T47D (cell line): ENCODE results near the gene GRIK1.

Source experiments
- DNase-seq, 2 experiments: peaks; one replicate each; pipeline versions ENCODE4 v3.0.0 to v3.0.0-alpha.2; 2011 to 2012; ENCODE audit warnings: low read depth in 1 of 2, low spot score in 1 of 2
- JUND ChIP-seq: IDR thresholded peaks from 2 replicates; pipeline ENCODE4 v1.6.1; 2012; ENCODE audit warnings: low read depth
- in situ Hi-C: cut with HindIII; loops from 2 replicates; pipeline ENCODE4 v1.10.0; 2016; ENCODE audit warnings: low sequenced_read_pairs, low pct_unique_long_range_greater_than_20kb

The GRIK1 gene

DNA sequence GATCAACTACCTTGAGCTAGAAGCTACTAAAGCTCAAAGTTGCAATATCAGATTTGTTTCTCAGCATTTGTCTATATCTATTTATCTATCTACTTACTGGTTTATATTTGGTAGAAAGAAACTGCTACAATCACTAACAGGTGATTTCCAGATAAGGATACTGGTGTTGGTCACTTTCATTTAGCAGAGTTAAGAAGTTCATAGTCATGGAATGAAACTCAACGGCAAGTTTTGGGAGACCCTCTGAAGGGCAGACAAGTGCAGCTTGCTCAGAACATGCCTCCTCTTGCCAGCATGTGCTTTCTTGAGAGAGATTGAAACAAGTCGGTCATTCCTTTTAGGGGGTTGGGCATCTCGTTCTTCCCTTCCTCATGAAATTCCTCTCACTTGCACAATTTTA lies 296.5 kb downstream of the GRIK1 start:
- no peak for DNase-seq
- no peak for TF ChIP-seq JUND
- in situ Hi-C loops = no loop called here

DNA sequence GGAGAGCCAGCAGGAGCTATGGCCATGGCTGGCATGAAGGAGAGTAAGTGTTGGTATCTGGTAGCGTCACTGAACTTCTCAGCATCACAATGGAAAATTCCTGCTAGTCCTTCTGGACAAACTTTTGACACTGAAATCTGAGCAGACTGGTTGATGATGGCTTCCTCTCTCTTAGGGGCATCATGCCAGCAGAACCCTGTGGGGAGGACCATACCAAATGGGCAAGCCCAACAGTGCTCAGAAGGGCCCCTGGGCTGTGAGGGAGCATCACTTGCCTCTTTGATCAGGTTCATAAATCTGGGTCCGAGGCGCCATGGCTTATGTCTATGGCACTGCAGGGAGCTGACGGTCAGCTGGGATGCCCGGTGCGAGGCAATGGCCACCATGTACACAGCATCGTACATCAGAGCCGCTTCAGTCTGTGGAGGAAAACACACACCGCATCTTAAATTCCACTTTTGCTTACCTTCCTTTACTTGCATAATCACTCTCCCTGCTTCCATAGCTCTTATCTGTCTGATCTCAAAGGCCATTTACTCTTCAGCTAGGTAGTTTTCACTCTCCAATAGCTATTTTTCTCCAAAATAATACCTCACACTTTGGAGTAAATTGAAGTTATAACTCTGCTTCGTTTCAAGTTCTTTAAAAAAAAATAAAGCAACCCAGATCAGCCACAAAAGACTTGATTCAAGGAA lies 297.1 kb downstream of the GRIK1 start:
- no peak for DNase-seq
- TF ChIP-seq JUND = no peak
- in situ Hi-C loops = no loop called here

GRCh38 chr21:29641635-29642550 lies 297.9 kb downstream of the GRIK1 start:
- in situ Hi-C loops = no loop called here
- no peak for TF ChIP-seq JUND
- DNase-seq = no peak

DNA sequence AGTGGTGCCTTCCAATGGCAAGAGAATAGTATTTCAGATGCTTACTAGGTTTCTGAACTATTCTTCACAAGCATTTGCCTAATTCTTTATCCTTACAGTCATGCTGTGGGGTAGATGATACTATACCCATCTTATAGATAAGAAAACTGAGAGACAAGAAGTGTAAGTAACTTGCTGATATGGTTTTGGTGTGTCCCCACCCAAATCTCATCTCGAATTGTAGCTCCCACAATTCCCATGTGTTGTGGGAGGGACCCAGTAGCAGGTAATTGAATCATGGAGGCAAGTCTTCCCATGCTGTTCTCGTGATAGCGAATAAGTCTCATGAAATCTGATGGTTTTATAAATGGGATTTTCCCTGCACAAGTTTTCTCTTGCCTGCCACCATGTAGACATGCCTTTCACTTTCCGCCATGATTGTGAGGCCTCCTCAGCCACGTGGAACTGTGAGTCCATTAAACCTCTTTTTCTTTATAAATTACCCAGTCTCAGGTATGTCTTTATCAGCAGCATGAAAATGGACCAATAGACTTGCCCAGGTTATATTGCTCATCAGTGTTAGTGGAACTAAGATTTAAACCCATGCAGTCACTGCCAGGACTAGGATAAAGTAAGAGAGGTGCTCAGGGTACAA lies 298.7 kb downstream of the GRIK1 start:
- in situ Hi-C loops = no loop called here
- no peak for TF ChIP-seq JUND
- no peak for DNase-seq

GRCh38 chr21:29640080-29640508 lies 299.7 kb downstream of the GRIK1 start:
- DNase-seq = no peak
- no peak for TF ChIP-seq JUND
- in situ Hi-C loops = no loop called here

DNA sequence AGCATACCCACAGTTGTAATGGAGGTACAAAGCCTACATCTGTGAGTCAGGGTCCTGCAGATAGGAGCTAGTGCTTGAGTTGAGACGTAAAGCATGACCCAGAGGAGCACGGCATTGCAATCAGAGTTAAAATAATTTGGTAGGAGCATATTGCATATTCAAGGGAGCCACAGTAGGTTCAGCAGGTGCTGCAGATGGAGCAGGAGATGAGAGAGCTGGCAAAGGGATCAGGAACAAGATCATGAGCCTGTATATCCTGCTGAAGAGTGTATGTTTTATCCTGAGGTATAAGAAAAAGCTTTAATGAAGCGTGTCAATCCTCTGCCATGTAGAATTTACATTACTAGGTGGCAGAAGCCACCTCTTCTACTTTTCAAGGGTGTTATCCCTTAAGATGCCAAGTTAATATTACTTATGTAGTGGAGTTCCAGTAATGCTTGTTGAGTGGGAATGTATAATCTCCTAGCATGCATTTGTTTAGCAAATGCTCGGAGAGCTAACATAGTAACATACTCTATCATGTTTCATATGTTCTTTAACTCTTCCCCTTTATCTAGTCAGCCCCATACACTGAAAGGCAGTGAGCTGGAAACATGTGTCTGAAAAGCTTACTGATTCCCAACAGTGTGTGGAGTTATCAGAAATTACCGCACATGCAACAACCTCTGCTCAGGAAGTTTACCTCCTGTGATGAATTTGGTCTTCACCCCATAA lies 300.3 kb downstream of the GRIK1 start:
- in situ Hi-C loops = no loop called here
- DNase-seq = no peak
- no peak for TF ChIP-seq JUND

DNA sequence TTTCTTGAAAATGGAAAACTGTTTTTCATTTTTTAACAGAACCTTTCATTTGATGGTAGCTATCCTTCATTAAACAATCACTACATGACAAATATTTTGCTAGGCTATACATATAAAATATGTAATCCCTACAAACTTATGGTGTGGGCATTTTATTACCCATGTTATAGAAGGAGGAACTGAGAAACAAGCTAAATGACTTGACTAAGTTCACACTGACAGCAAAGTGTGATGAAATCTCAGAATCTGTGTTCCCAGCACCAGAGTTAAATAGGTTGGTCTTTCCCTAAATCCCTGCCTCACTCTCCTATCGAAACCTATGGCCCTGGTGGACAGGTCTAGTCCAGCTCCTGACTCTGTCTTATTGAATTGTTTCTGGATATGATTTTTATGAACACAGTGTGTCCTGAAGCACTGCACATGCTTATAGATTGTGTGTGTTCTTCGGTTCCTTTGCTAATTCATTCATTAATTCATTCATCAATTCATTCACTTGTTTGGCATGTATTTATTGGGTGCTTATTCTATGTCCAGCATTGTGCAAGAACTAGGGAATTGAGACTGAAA lies 301.0 kb downstream of the GRIK1 start:
- no peak for TF ChIP-seq JUND
- in situ Hi-C loops = no loop called here
- DNase-seq = no peak

DNA sequence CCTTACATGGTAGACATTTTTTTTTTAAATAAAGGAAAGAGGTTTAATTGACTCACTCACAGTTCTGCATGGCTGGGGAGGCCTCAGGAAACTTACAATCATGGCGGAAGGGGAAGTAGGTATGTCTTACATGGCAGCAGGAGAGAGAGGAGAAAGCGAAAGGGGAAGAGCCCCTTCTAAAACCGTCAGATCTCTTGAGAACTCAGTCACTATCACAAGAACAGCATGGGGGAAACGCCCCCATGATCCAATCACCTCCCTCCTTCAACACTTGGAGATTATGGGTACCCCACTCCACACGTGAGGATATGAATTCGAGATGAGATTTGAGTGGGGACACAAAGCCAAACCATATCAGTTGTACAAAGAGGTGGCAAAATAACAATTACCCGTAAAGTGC lies 301.7 kb downstream of the GRIK1 start:
- DNase-seq = no peak
- no peak for TF ChIP-seq JUND
- in situ Hi-C loops = no loop called here

DNA sequence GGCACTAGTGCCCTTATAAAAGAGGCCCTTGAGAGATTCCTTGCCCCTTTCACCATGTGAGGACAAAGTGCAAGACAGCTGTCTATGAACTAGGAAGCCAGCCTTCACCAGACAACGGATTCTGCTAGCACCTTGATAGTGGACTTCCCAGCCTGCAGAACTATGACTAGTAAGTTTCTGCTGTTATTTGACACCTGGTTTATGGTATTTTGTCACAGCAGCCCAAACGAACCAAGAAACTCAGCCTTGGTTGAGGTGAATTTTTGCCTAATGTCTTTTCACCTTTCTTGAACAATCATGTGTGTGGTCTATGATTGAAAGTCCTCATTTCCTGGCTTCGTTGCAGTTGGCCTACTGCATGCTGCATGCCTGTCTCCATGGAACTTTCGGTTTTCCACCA lies 302.2 kb downstream of the GRIK1 start:
- DNase-seq = no peak
- in situ Hi-C loops = no loop called here
- no peak for TF ChIP-seq JUND

GRCh38 chr21:29637134-29637533 lies 302.7 kb downstream of the GRIK1 start:
- in situ Hi-C loops = no loop called here
- no peak for DNase-seq
- no peak for TF ChIP-seq JUND

DNA sequence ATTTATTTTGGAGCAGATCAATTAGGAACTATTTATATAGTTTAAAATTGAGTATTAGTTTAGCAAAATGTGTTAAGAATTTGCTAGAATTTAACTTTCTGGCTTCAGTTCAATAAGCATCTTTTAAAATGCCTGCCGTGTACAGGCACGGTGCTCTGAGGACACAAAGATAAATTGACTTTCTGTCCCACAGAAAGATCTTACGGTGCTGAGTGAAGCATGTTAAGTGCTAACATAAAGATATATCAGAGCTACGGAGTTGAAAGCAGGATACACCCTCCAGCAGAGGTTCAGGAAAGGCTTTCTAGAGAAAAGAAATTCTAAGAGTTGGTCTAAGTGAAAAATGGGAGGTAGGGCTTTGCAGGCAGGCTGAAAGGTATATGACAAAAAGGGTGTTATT lies 305.4 kb downstream of the GRIK1 start:
- no peak for DNase-seq
- in situ Hi-C loops = no loop called here
- TF ChIP-seq JUND = no peak

DNA sequence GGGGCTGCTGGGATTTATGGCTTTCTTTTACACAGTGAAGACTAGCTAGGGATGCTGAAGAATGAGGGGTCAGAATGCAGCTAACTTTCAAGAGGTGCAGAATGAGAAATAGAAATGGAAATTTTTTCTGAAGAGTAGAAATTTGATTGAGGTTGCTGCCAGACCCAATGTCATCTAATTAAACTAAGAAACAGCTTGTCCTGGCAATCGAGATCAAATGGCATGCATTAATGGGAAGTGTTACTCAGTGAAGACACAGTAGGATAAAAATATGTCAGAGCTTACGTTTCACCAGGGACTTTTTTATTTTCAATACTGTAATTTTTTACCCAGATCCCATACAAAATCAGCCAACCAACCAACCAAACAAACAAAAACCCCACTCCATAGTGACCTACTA lies 306.0 kb downstream of the GRIK1 start:
- DNase-seq = no peak
- no peak for TF ChIP-seq JUND

More for the DNA sequence above, 306.0 kb downstream of the GRIK1 start:
- in situ Hi-C loops = no loop called here
